Endothelial cell of umbilical vein (primary cell): ENCODE measurements around the gene KIF9. TPM values are rescaled to one million over a fixed set of nuclear protein-coding genes. Genes with fewer than 3 reads are reported as not detected.

ENCODE experiments used
- BruUV-seq: library from RNA; stranded (reverse); fragments of 400-500 nt; replicated peaks from 2 replicates; lab custom pipeline; 2021; lab: Mats Ljungman, UMichigan
- CTCF ChIA-PET: fragments of 300-600, 350-600 bp; sonication (Branson Sonifier 250); formaldehyde crosslinking; loops from one replicate; lab custom pipeline; 2021; ENCODE audit warnings: antibody characterized with exemption, inconsistent platforms; lab: Charles Lee
- POLR2A ChIA-PET: fragments of 300-600, 350-600 bp; sonication (Branson Sonifier 250); formaldehyde crosslinking; loops from one replicate; lab custom pipeline; 2021; ENCODE audit warnings: antibody characterized with exemption, inconsistent platforms; lab: Charles Lee
- DNase-seq: peaks from one replicate; pipeline ENCODE4 v3.0.0-alpha.2; 2011; ENCODE audit warnings: low read depth, low spot score
- FAIRE-seq: peaks from 2 replicates; lab custom pipeline; 2011; peaks lifted over from hg19 to GRCh38; lab: Jason Lieb, UNC
- H2AFZ ChIP-seq: 2 replicates; pipeline ENCODE4 v1.6.0; 2012; ENCODE audit warnings: low read depth, low read length, control low read depth, inconsistent platforms
- H3K27ac ChIP-seq: 2 replicates; pipeline ENCODE4 v1.5.1; 2011; ENCODE audit warnings: low read depth, mild to moderate bottlenecking, control low read depth, low read length, moderate library complexity; ENCODE audit not compliant: insufficient read depth
- H3K27me3 ChIP-seq, 2 experiments: 2 replicates each; pipeline versions ENCODE4 v1.6.0 to v1.6.1; 2011; ENCODE audit warnings: low read length in 2 of 2, mixed read lengths in 1 of 2; ENCODE audit not compliant: control insufficient read depth in 2 of 2, insufficient read depth in 2 of 2
- H3K36me3 ChIP-seq, 2 experiments: 2 replicates in 1 of 2; 3 replicates in 1 of 2; pipeline ENCODE4 v1.5.1; 2011; ENCODE audit warnings: low read length in 2 of 2, mild to moderate bottlenecking in 1 of 2, moderate library complexity in 1 of 2; ENCODE audit not compliant: control insufficient read depth in 2 of 2, insufficient read depth in 2 of 2; ENCODE audit errors: extremely low read depth in 1 of 2
- H3K4me1 ChIP-seq: 3 replicates; pipeline ENCODE4 v1.5.1; 2011; ENCODE audit warnings: mild to moderate bottlenecking, low read length; ENCODE audit not compliant: control insufficient read depth, insufficient read depth; ENCODE audit errors: extremely low read depth
- H3K4me2 ChIP-seq: 2 replicates; pipeline ENCODE4 v1.6.1; 2011; ENCODE audit warnings: low read length, control low read depth, mixed read lengths; ENCODE audit not compliant: insufficient read depth
- H3K4me3 ChIP-seq, 3 experiments: fragments of 200-600 bp in 1 of 3; sonication (generic), shearing (Covaris generic) in 1 of 3; replicated peaks in 1 of 3; 2 replicates each; pipeline ENCODE4 v1.5.1; 2011 to 2016; ENCODE audit warnings: control low read depth in 3 of 3, low read length in 3 of 3, mild to moderate bottlenecking in 2 of 3, inconsistent platforms in 1 of 3, low read depth in 1 of 3, moderate library complexity in 1 of 3; ENCODE audit not compliant: insufficient read depth in 1 of 3
- H3K79me2 ChIP-seq: 2 replicates; pipeline ENCODE4 v1.6.0; 2012; ENCODE audit warnings: low read length, inconsistent platforms; ENCODE audit not compliant: control insufficient read depth, insufficient read depth
- H3K9ac ChIP-seq: replicated peaks from 2 replicates; pipeline ENCODE3; 2011; ENCODE audit warnings: low read length, control low read depth; ENCODE audit not compliant: insufficient read depth; ENCODE audit errors: extremely low read depth
- H3K9me1 ChIP-seq: replicated peaks from 3 replicates; pipeline ENCODE4 v1.6.0; 2011; ENCODE audit warnings: mild to moderate bottlenecking, low read length; ENCODE audit not compliant: control insufficient read depth, insufficient read depth; ENCODE audit errors: extremely low read depth
- H3K9me3 ChIP-seq: replicated peaks from 2 replicates; pipeline ENCODE4 v1.5.1; 2012; ENCODE audit warnings: low read length, inconsistent platforms; ENCODE audit not compliant: control insufficient read depth, insufficient read depth
- H4K20me1 ChIP-seq: replicated peaks from 2 replicates; pipeline ENCODE3; 2011; ENCODE audit warnings: mild to moderate bottlenecking, low read length; ENCODE audit not compliant: control insufficient read depth, insufficient read depth; ENCODE audit errors: extremely low read depth
- CTCF ChIP-seq, 2 donors: IDR thresholded peaks; 1 replicate in 1 of 2; 2 replicates in 1 of 2; pipeline ENCODE4 v1.5.1; 2011; ENCODE audit warnings: low read length in 2 of 2, mild to moderate bottlenecking in 2 of 2, moderate library complexity in 2 of 2, control low read depth in 1 of 2, inconsistent platforms in 1 of 2, low read depth in 1 of 2; ENCODE audit not compliant: insufficient read depth in 1 of 2; ENCODE audit errors: extremely low read depth in 1 of 2
- EZH2 ChIP-seq: IDR thresholded peaks from 2 replicates; pipeline ENCODE4 v1.6.1; 2012; ENCODE audit warnings: borderline replicate concordance, low read depth, mild to moderate bottlenecking, moderate library complexity, low read length, inconsistent platforms; ENCODE audit not compliant: severe bottlenecking
- FOS ChIP-seq: IDR thresholded peaks from 2 replicates; pipeline ENCODE4 v1.6.1; 2011; ENCODE audit warnings: mild to moderate bottlenecking, low read length, moderate library complexity, borderline replicate concordance; ENCODE audit not compliant: insufficient read depth
- GATA2 ChIP-seq: IDR thresholded peaks from 2 replicates; pipeline ENCODE4 v1.7.0; 2011; ENCODE audit warnings: low read depth, mild to moderate bottlenecking, moderate library complexity, mixed read lengths, low read length; ENCODE audit not compliant: insufficient read length, insufficient read depth
- JUN ChIP-seq: IDR thresholded peaks from 2 replicates; pipeline ENCODE4 v1.6.1; 2011; ENCODE audit warnings: borderline replicate concordance, low read depth; ENCODE audit not compliant: insufficient read length, insufficient read depth
- MAX ChIP-seq: IDR thresholded peaks from 2 replicates; pipeline ENCODE4 v1.6.1; 2011; ENCODE audit not compliant: insufficient read depth, insufficient read length
- MYC ChIP-seq: IDR thresholded peaks from one replicate; pipeline ENCODE4 v1.6.1; 2011; ENCODE audit warnings: mild to moderate bottlenecking, low read depth, low read length
- POLR2A ChIP-seq: IDR thresholded peaks from 2 replicates; pipeline ENCODE4 v1.6.1; 2012; ENCODE audit warnings: low read depth, mild to moderate bottlenecking, control low read depth, low read length
- POLR2AphosphoS5 ChIP-seq: IDR thresholded peaks from 2 replicates; pipeline ENCODE4 v1.6.1; 2012; ENCODE audit warnings: low read depth, mild to moderate bottlenecking, control low read depth, low read length, moderate library complexity; ENCODE audit not compliant: insufficient read depth
- dilution Hi-C: fragments of 300-500 bp; cut with MboI; formaldehyde crosslinking; loops from one replicate; pipeline ENCODE4 v1.15.0; 2019; ENCODE audit warnings: low sequenced_read_pairs; ENCODE audit not compliant: extremely low pct_ligation_motif_present
- intact Hi-C: fragments of 100-400 bp; cut with micrococcal nuclease; formaldehyde crosslinking; loops from one replicate; pipeline ENCODE4 v1.10.0; 2022
- polyA plus RNA-seq, 4 experiments: library from polyadenylated mRNA; depleted of rRNA in 3 of 4; stranded (reverse) in 3 of 4; unstranded in 1 of 4; fragments of >200 nt; gene quantifications; 2 replicates each; pipeline versions ENCODE4 v1.2.1 to v1.2.3, GENCODE V29; 2011 to 2012; ENCODE audit warnings: missing spikeins in 1 of 4
- total RNA-seq: library from RNA; stranded (reverse); gene quantifications from 2 replicates; pipeline ENCODE4 v1.2.3, GENCODE V29; 2021

KIF9 gene
- total and polyA plus RNA-seq, 2 donors (not counting 3 experiments of a cell fraction or from before 2014, with no cell fraction given): 20.5 to 22.4 TPM

GRCh38 chr3:47266709-47267489 lies 15.7 kb downstream of the KIF9 start:
- no peaks in the 10 kb centered on the region for H3K9me1 ChIP-seq
- DNase-seq (peak; percentile 87), FAIRE-seq (peak; percentile 95)
- TF ChIP-seq EZH2 (no peak), MYC (no peak), FOS (peak; percentile 75), POLR2AphosphoS5 (peak; percentile 55), POLR2A (no peak), MAX (no peak), GATA2 (no peak), CTCF (IDR thresholded peaks at IDR 0.05; ENCODE audit: extremely low read depth in 1 of 2, insufficient read depth in 1 of 2, low read depth in 1 of 2, low read length in 2 of 2) (no peak), JUN (peak; percentile 57)
- no peaks in the 10 kb centered on the region for H4K20me1 ChIP-seq
- no peak overlapping the region for H3K4me2 ChIP-seq
- H3K4me1 ChIP-seq: peaks cover 9% of the 10 kb centered on the region
- ChIA-PET CTCF (interaction anchor here (0.9 to 2.0 kb wide), 7 partner anchors 10 to 60 kb away, joined by 3 to 5 read pairs (median 3); no protein-coding TSS in a partner anchor), POLR2A (no interaction called here)
- no peak overlapping the region for H2AFZ ChIP-seq
- no peaks in the 10 kb centered on the region for H3K79me2 ChIP-seq
- dilution Hi-C loops: no loop called here
- peak overlapping the region; percentile 13 for H3K27ac ChIP-seq
- no peaks in the 10 kb centered on the region for H3K9me3 ChIP-seq
- H3K36me3 ChIP-seq: no peaks in the 10 kb centered on the region
- intact Hi-C loops: no loop called here
- H3K9ac ChIP-seq: no peak overlapping the region
- no peak overlapping the region for H3K4me3 ChIP-seq
- H3K27me3 ChIP-seq: no peaks in the 10 kb centered on the region
- BruUV-seq: no TSS peak
